Epidermal melanocyte (primary cell): ENCODE measurements around the gene DGKE.

Experiments used
- DNase-seq: peaks from one replicate; pipeline ENCODE4 v3.0.0; 2011; ENCODE audit warnings: low spot score; ENCODE audit not compliant: insufficient read length

Gene DGKE

DNA sequence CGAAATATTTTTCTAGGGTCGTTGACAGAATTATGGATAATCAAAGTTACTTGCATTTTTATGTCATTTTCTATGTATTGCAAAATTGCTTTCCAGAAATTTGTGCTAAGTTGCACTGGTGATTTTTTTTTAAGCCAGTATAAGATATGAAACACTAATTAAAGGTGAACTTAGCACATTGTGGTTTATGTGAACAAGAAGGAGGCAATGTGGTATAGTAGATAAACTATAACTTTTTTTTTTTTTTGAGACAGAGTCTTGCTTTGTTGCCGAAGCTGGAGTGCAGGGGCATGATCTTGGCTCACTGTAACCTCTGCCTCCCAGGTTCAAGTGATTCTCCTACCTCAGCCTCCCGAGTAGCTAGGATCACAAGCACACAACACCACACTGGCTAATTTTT, 13.2 kb downstream of the DGKE start:
- no peak for DNase-seq

GRCh38 chr17:56849131-56849530, 15.2 kb downstream of the DGKE start:
- no peak for DNase-seq

- DNase-seq, result no peak
Measured at GRCh38 chr17:56850591-56850990, 16.6 kb downstream of the DGKE start.

GRCh38 chr17:56851008-56851407, 17.1 kb downstream of the DGKE start:
- no peak for DNase-seq

DNA sequence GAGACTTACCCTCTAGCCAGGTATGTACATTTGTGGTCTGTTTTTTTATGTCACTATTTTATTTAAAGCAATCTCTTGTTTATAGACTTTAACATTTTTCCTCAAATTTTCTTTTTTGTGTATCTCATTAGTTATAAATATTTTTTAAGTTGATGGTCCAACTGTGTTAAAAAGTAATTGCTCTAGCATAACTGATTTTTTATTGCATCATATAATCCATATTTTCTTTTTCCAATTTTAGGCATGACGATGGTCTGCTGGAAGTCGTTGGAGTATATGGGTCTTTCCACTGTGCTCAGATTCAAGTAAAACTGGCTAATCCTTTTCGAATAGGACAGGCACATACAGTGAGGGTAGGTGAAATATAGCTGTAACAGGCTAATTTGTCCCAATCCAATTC, 27.9 kb downstream of the DGKE start:
- no peak for DNase-seq

GRCh38 chr17:56863974-56864373, 30.0 kb downstream of the DGKE start:
- DNase-seq, result no peak

GRCh38 chr17:56866076-56866475, 32.1 kb downstream of the DGKE start:
- no peak for DNase-seq

DNA sequence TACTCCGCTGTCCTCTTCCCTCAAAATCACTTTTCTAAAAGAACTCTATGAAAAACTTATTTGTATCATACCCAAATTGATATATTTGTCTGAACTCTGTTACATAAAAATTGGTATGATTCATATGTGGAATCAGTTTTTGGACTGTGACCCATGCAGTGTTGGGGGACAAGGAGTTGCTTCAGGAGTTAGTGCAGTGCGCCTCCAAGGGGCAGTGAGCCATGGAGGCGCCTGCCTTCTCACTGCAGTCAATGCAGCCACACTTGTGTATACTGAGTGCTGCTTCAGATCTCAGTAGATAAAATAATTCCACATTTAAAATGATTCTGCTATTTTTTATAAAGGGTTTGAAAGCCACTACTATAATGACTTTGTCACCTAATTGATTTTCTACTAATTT, 32.5 kb downstream of the DGKE start:
- no peak for DNase-seq

- no peak for DNase-seq
Measured at GRCh38 chr17:56867948-56868376, 34.0 kb downstream of the DGKE start.

- DNase-seq, result no peak
Measured at GRCh38 chr17:56868716-56869115, 34.8 kb downstream of the DGKE start.

DNA sequence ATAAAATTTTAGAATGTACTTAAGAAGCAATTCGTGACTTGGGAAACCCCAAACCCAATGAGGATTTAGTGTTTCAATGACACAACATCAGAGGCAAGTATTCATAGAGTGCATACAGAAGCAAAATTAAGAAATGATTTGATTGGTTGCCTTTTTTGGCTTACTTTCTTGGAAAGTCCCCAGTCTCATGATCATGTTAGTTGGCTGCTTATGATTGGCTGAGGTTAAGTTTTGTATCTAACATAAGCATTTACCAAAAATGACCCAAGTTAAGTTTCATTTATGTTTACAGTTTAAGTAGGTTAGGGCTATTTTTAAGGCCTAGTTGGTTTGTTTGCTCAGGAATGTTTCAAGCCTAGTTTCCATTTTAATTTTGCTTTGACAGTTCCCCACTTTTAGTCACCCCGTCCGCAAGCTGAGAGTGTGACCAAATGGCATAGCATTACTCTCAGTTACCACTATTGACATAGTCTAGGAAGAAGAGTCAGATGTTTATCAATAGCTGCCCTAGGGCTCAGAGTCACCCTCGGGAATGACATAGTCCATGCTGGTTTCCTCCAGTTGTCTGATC, 36.2 kb downstream of the DGKE start:
- DNase-seq, result no peak

- DNase-seq, result no peak
Measured at GRCh38 chr17:56876766-56877179, 42.8 kb downstream of the DGKE start.

DNA sequence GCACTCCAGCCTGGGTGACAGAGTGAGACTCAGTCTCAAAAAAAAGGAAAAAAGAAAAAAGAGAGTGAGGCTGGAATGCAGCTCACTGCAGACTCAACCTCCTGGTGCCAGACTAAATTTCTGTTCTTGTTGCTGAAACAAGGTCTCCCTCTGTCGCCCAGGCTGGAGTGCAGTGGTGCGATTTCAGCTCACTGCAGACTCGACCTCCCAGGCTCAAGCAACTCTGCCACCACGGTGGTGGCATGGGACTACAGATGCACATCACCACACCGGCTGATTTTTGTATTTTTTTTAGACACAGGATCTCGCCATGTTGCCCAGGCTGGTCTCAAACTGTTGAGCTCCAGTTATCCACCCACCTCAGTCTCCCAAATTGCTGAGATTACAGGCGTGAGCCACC, 45.3 kb downstream of the DGKE start:
- no peak for DNase-seq

DNA sequence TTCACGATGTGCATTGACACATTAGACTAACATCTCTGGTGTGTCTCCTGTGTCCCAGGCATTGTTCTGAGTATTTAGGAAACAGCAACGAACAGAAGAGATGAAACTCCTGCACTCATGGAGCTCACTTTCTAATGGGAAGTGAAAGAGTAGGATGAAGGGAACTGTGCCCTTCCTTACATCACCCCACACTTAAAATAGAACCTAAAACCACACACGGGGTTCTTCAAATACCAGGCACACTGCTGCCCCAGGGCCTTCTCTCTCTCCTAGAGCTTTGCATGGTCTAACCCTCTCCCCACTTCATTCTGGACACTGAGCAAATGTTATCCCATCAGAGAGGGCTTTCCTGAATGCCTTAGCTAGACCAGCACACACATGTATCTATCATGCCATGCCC, 46.2 kb downstream of the DGKE start:
- DNase-seq, result no peak

- DNase-seq, result no peak
Measured at GRCh38 chr17:56880571-56880970, 46.6 kb downstream of the DGKE start.

- DNase-seq, result peak; percentile 33
Measured at GRCh38 chr17:56881685-56882295, 47.8 kb downstream of the DGKE start.

DNA sequence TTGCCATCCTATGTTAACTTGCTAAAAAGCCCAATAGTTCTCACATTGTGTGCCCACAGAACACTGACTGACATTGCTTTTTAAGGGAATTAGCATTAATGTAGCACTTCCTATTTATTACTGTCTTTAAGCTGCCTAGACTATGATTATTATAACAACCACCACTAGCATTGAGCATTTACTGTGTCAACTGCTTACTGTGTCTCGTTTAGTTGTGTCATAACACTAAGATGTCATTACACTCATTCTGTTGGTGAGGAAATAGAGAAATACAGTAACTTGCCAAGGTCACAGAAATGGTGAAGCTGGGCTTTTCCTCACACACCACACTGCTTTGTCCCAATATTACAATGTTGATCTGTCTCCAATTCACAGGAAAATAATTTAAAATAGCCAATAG, 49.7 kb downstream of the DGKE start:
- no peak for DNase-seq

DNA sequence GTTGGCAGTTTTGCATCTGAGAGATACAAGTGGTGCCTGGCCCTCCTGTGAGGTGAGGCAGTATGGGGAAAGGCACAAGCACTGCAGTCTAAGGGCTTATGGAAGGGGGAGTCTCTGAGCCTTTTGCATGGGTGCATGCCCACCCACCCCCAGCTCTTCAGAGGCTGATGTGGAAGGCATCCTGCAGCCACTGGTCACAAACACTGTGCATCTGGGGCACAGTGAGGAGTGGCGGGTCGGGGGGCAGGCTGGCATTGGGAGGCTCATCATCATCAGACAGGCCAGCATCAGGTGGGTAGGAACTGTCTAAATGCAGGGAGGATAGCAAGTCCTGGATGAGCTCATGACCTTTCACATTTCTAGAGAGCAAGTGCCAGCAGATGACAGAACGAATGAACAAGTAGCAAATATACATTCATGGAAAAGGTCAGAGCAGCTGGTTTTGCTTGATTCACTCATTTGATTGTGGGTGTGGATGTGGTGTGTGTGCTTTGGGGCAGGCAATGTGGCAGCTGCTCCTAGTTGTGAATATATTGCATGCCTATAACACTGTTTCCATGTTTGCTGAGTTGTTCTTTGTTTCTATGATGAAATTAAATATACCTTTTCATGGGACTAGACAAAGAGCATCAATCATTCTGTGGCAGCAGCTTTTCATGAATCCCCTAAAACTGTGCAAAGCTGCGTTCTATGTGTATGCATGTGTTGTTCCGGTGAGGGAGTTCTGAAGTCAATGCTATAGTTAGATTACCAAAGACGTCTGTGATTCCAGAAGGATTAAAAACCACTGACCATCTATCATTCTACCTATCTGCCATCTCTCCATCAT, 50.7 kb downstream of the DGKE start:
- DNase-seq, result no peak

DNA sequence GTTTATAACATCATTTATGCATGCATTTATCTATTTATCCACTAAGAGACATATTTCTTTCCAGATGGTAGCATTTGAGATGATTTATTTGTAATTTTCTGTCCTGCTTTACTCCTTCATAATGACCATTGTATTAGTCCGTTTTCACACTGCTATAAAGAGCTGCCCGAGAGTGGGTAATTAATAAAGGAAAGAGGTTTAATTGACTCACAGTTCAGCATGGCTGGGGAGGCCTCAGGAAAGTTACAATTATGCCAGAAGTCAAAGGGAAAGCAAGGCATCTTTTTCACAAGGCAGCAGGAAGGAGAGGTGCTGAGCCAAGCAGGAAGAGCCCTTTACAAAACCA, 51.3 kb downstream of the DGKE start:
- no peak for DNase-seq

GRCh38 chr17:56886288-56886731, 52.4 kb downstream of the DGKE start:
- no peak for DNase-seq

DNA sequence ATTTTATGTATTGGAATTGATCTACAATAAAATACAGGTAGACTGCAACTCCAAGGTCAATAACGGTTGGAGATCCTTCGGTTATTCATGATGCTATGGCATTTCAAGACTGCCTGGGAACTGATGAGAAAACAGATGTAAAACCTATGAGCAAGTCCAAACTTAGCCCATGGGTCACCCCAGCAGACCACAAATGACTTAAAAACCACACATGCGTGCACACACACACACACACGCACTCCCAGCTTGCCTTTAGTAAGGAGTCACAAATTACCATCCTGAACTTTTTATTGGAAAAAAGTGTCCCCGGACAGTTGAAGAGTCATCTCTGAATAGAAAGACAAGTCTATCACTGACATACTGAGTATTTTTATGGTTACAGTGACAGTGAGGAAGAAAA, 53.2 kb downstream of the DGKE start:
- DNase-seq, result no peak

DNA sequence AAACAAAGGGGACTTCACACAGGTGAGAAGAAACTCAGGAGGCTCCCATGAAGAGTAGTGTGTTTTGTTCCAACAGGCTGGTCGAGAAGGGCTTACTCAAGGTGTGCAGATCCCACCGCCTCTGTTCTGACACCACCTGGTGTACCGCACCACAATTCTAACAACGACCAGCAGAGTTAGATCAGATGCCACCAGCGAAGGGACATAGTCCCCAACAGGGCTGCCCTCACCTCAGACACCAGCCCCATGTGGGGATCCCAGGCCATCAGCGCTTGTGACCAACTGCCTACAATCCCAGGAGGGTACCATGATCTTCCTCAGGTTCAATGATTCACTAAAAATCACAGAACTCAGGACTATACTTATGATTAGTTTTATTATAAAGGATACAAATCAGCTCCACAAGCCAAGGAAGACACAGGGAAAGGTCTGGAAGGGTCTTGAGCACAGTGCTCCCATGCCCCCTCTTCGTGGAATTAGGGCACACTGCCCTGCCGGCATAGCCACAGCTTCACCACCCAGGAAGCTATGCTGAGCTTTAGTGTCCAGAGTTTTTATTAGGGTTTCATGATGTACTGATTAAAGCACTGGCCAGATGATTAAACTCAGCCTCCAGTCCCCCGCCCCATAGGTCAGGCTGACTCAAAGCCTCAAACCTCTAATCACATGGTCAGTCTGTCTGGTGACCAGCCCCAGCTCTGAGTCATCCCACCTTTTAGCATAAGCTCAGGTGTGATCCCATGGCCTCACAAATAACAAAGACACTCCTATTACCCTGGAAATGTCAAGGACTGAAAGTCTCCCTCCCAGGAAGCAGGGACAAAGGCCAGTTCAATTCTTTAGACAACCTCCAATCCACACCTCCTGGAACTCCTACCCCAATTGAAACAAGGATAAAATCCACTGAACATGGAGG, 53.9 kb downstream of the DGKE start:
- no peak for DNase-seq
